Liver (tissue), 9 donors: Measurements from ENCODE around the gene DCBLD2. TPM values are rescaled to one million over a fixed set of nuclear protein-coding genes. Genes with fewer than 3 reads are reported as not detected.

Experiments
- DNase-seq: peaks from one replicate; pipeline ENCODE4 v3.0.0-alpha.2; 2017; ENCODE audit warnings: low spot score
- H3K27ac ChIP-seq, 2 donors: one replicate each; pipeline ENCODE4 v1.7.0; 2013; ENCODE audit warnings: inconsistent platforms in 2 of 2, low read length in 2 of 2, control low read depth in 1 of 2, low read depth in 1 of 2, mild to moderate bottlenecking in 1 of 2
- H3K27me3 ChIP-seq, 4 donors: one replicate each; pipeline versions ENCODE4 v1.6.1 to v1.7.0; 2013; ENCODE audit warnings: low read length in 3 of 4, inconsistent platforms in 1 of 4, mild to moderate bottlenecking in 1 of 4, moderate library complexity in 1 of 4; ENCODE audit not compliant: control insufficient read depth in 4 of 4, insufficient read depth in 4 of 4
- H3K36me3 ChIP-seq, 4 donors: one replicate each; pipeline versions ENCODE4 v1.6.1 to v1.7.0; 2013; ENCODE audit warnings: low read length in 3 of 4, mild to moderate bottlenecking in 3 of 4, low read depth in 1 of 4, moderate library complexity in 1 of 4; ENCODE audit not compliant: control insufficient read depth in 4 of 4, insufficient read depth in 3 of 4
- H3K4me1 ChIP-seq, 4 donors: one replicate each; pipeline versions ENCODE4 v1.6.1 to v1.7.0; 2013; ENCODE audit warnings: low read length in 3 of 4, mild to moderate bottlenecking in 3 of 4, moderate library complexity in 1 of 4; ENCODE audit not compliant: control insufficient read depth in 4 of 4, insufficient read depth in 4 of 4
- H3K4me3 ChIP-seq, 3 donors: one replicate each; pipeline versions ENCODE4 v1.6.1 to v1.7.0; 2013; ENCODE audit warnings: low read length in 3 of 3, control low read depth in 1 of 3, low read depth in 1 of 3, mild to moderate bottlenecking in 1 of 3
- H3K9ac ChIP-seq, 2 donors: one replicate each; pipeline ENCODE4 v1.7.0; 2013; ENCODE audit warnings: low read length in 2 of 2, mild to moderate bottlenecking in 2 of 2, moderate library complexity in 2 of 2, control low read depth in 1 of 2, low read depth in 1 of 2
- H3K9me3 ChIP-seq, 4 donors: one replicate each; pipeline versions ENCODE4 v1.6.1 to v1.7.0; 2013; ENCODE audit warnings: low read length in 3 of 4; ENCODE audit not compliant: control insufficient read depth in 4 of 4
- ATF3 ChIP-seq: IDR thresholded peaks from 2 replicates; pipeline ENCODE4 v1.6.1; 2016; ENCODE audit warnings: antibody characterized with exemption
- CTCF ChIP-seq: fragments of 150-350 bp; IDR thresholded peaks from 2 replicates; pipeline ENCODE4 v1.5.1; 2017; ENCODE audit warnings: improper control_type of control experiment, low read depth, low read length; ENCODE audit not compliant: missing input control
- EGR1 ChIP-seq, 2 donors: IDR thresholded peaks; 2 replicates each; pipeline ENCODE4 v1.6.1; 2016 to 2018; ENCODE audit warnings: antibody characterized with exemption in 2 of 2, low read depth in 2 of 2
- FOXA1 ChIP-seq: IDR thresholded peaks from 2 replicates; pipeline ENCODE4 v1.6.1; 2016; ENCODE audit warnings: antibody characterized with exemption
- FOXA2 ChIP-seq: IDR thresholded peaks from 2 replicates; pipeline ENCODE4 v1.6.1; 2016; ENCODE audit warnings: antibody characterized with exemption
- GABPA ChIP-seq, 2 donors: IDR thresholded peaks in 1 of 2; conservative IDR thresholded peaks in 1 of 2; 2 replicates each; pipeline ENCODE4 v1.6.1; 2016; ENCODE audit warnings: antibody characterized with exemption in 2 of 2, mild to moderate bottlenecking in 1 of 2, moderate library complexity in 1 of 2
- HNF4A ChIP-seq, 2 donors: conservative IDR thresholded peaks; 2 replicates each; pipeline ENCODE4 v1.6.1; 2016; ENCODE audit warnings: antibody characterized with exemption in 2 of 2, mild to moderate bottlenecking in 2 of 2
- JUND ChIP-seq, 2 donors: IDR thresholded peaks; 2 replicates each; pipeline ENCODE4 v1.6.1; 2016; ENCODE audit warnings: antibody characterized with exemption in 2 of 2
- MAX ChIP-seq: IDR thresholded peaks from 2 replicates; pipeline ENCODE4 v1.6.1; 2016; ENCODE audit warnings: antibody characterized with exemption
- NR2F2 ChIP-seq: IDR thresholded peaks from 2 replicates; pipeline ENCODE4 v1.6.1; 2016; ENCODE audit warnings: antibody characterized with exemption
- RAD21 ChIP-seq, 2 donors: IDR thresholded peaks; 2 replicates each; pipeline ENCODE4 v1.6.1; 2016; ENCODE audit warnings: antibody characterized with exemption in 2 of 2, mild to moderate bottlenecking in 2 of 2
- REST ChIP-seq: IDR thresholded peaks from 2 replicates; pipeline ENCODE4 v1.6.1; 2016; ENCODE audit warnings: antibody characterized with exemption, mild to moderate bottlenecking
- RXRA ChIP-seq, 2 donors: IDR thresholded peaks; 2 replicates each; pipeline ENCODE4 v1.6.1; 2017 to 2018; ENCODE audit warnings: antibody characterized with exemption in 2 of 2, mild to moderate bottlenecking in 1 of 2
- SP1 ChIP-seq: IDR thresholded peaks from 2 replicates; pipeline ENCODE4 v1.6.1; 2018; ENCODE audit warnings: antibody characterized with exemption, mild to moderate bottlenecking
- YY1 ChIP-seq: IDR thresholded peaks from 2 replicates; pipeline ENCODE4 v1.6.1; 2016; ENCODE audit warnings: antibody characterized with exemption, mild to moderate bottlenecking
- ZBTB33 ChIP-seq: IDR thresholded peaks from 2 replicates; pipeline ENCODE4 v1.6.1; 2016; ENCODE audit warnings: antibody characterized with exemption
- WGBS: extraction: QIAGEN DNeasy Blood & Tissue Kit; methylation state at CpG from one replicate; pipeline ENCODE4 v1.1.7; 2013; 5-methylcytosine and 5-hydroxymethylcytosine counted together
- polyA plus RNA-seq, 2 donors: library from polyadenylated mRNA; stranded (reverse) in 1 of 2; unstranded in 1 of 2; fragments of 200-250 nt in 1 of 2; fragments of >200 nt in 1 of 2; fragmentation: Nextera tagmentation in 1 of 2; extraction: Ambion mirVana in 1 of 2; gene quantifications; one replicate each; pipeline versions ENCODE4 v1.2.1 to v1.2.3, GENCODE V29; 2013 to 2015
- total RNA-seq, 2 donors: library from RNA; depleted of rRNA; stranded (reverse); fragments of >200 nt; gene quantifications; one replicate each; pipeline ENCODE4 v1.2.3, GENCODE V29; 2014
- donor health status: healthy.
- donor health status: healthy.
- donor health status: healthy.
- donor health status: healthy.
- donor health status: healthy.

The DCBLD2 gene
- total and polyA plus RNA-seq, 4 donors: 4.7 to 14.7 (median 9.1) TPM

GRCh38 chr3:98945101-98945524 is 43.6 kb upstream of the DCBLD2 start:
- Histone ChIP-seq H3K36me3 (no peaks in the 10 kb centered on the region), H3K4me3 (no peak overlapping the region), H3K27ac (no peak overlapping the region), H3K27me3 (no peaks in the 10 kb centered on the region), H3K9ac (no peak overlapping the region), H3K4me1 (no peaks in the 10 kb centered on the region), H3K9me3 (no peaks in the 10 kb centered on the region)
- WGBS: 75% methylated on average over 1 of the region's 1 CpG
- TF ChIP-seq RAD21 (IDR thresholded peaks at IDR 0.05) (no peak), REST (no peak), FOXA2 (no peak), SP1 (no peak), GABPA (IDR thresholded peaks at IDR 0.05 in 1 of 2, conservative IDR thresholded peaks at IDR 0.05 in 1 of 2) (no peak), CTCF (no peak), HNF4A (conservative IDR thresholded peaks at IDR 0.05) (no peak)
- no peak for DNase-seq

GRCh38 chr3:98930413-98930812 is 28.9 kb upstream of the DCBLD2 start:
- DNase-seq: no peak
- no peak overlapping the region for H3K9ac ChIP-seq
- TF ChIP-seq JUND (IDR thresholded peaks at IDR 0.05) (no peak), YY1 (no peak), REST (no peak), EGR1 (IDR thresholded peaks at IDR 0.05; ENCODE audit: low read depth in 2 of 2) (no peak), SP1 (no peak), FOXA1 (no peak), MAX (no peak), HNF4A (conservative IDR thresholded peaks at IDR 0.05) (no peak), NR2F2 (no peak), RXRA (IDR thresholded peaks at IDR 0.05) (no peak), GABPA (IDR thresholded peaks at IDR 0.05 in 1 of 2, conservative IDR thresholded peaks at IDR 0.05 in 1 of 2) (no peak), CTCF (no peak), ATF3 (no peak), ZBTB33 (no peak)
- H3K4me3 ChIP-seq: no peak overlapping the region
- no peaks in the 10 kb centered on the region for H3K36me3 ChIP-seq
- H3K27ac ChIP-seq: no peak overlapping the region
- H3K9me3 ChIP-seq: peaks cover 0 to 4% (median under 1%) of the 10 kb centered on the region in 4 donors
- H3K27me3 ChIP-seq: peaks cover 0 to 5% (median 0%) of the 10 kb centered on the region in 4 donors
- no peaks in the 10 kb centered on the region for H3K4me1 ChIP-seq
